Gastrocnemius medialis (tissue), 4 donors: Measurements from ENCODE around the gene NPIPB2. TPM values are rescaled to one million over a fixed set of nuclear protein-coding genes. Genes with fewer than 3 reads are reported as not detected.

Experiments used
- ATAC-seq, 2 donors: fragments of 150-250 bp; one replicate each; pipeline ENCODE4 v1.9.1; 2016
- DNase-seq, 2 donors: peaks; one replicate each; pipeline ENCODE4 v3.0.0-alpha.2; 2019
- H3K27ac ChIP-seq, 4 donors: fragments of 200-600 bp; sonication (generic); 1 replicate in 1 of 4; 2 replicates in 3 of 4; pipeline ENCODE4 v1.5.1; 2016 to 2018; ENCODE audit warnings: mild to moderate bottlenecking in 2 of 4, moderate library complexity in 1 of 4
- H3K27me3 ChIP-seq, 3 donors: fragments of 200-600 bp; sonication (generic) in 2 of 3; 1 replicate in 1 of 3; 2 replicates in 2 of 3; pipeline versions ENCODE4 v1.5.1 to v1.6.0; 2016 to 2019; ENCODE audit warnings: mild to moderate bottlenecking in 1 of 3, moderate library complexity in 1 of 3
- H3K36me3 ChIP-seq, 2 donors: fragments of 200-600 bp; sonication (generic) in 1 of 2; one replicate each; pipeline ENCODE4 v1.5.1; 2017 to 2018
- H3K4me1 ChIP-seq, 2 donors: fragments of 200-600 bp; sonication (generic) in 1 of 2; one replicate each; pipeline ENCODE4 v1.5.1; 2016 to 2017; ENCODE audit warnings: mild to moderate bottlenecking in 2 of 2
- H3K4me3 ChIP-seq, 4 donors: fragments of 200-600 bp; sonication (generic) in 3 of 4; 1 replicate in 1 of 4; 2 replicates in 3 of 4; pipeline ENCODE4 v1.5.1; 2016 to 2019; ENCODE audit warnings: mild to moderate bottlenecking in 2 of 4
- H3K9me3 ChIP-seq, 3 donors: fragments of 200-600 bp; sonication (generic) in 2 of 3; 1 replicate in 1 of 3; 2 replicates in 2 of 3; pipeline ENCODE4 v1.5.1; 2016 to 2019
- POLR2A ChIP-seq, 2 donors: fragments of 450-650 bp; IDR thresholded peaks; one replicate each; pipeline ENCODE4 v1.6.1; 2017; ENCODE audit warnings: antibody characterized with exemption in 2 of 2, mild to moderate bottlenecking in 2 of 2, moderate library complexity in 2 of 2
- in situ Hi-C, 4 donors: fragments of 200-750 bp; cut with MboI; loops; one replicate each; pipeline versions ENCODE4 v1.15.0 to v1.8.0; 2017; ENCODE audit warnings: low sequenced_read_pairs in 4 of 4
- intact Hi-C: fragments of 100-400 bp; cut with DNase I; formaldehyde crosslinking; loops from one replicate; pipeline ENCODE4 v1.15.1; 2023; ENCODE audit warnings: low total_unique reads
- total RNA-seq, 4 donors: library from RNA; depleted of rRNA; stranded (reverse); fragments of >200 nt; gene quantifications; one replicate each; pipeline versions ENCODE4 v1.1.0 to v1.2.3, GENCODE V29; 2016
- TF ChIP-seq, protein P1 (sequence below), 5 experiments: fragments of 450-650 bp in 3 of 5; fragments of 200-600 bp in 2 of 5; sonication (generic) in 2 of 5; IDR thresholded peaks in 4 of 5; conservative IDR thresholded peaks in 1 of 5; 1 replicate in 4 of 5; 2 replicates in 1 of 5; pipeline ENCODE4 v1.5.1; 2016 to 2019; ENCODE audit warnings: antibody characterized with exemption in 5 of 5, mild to moderate bottlenecking in 3 of 5, moderate library complexity in 3 of 5

NPIPB2 gene
- total RNA-seq, 4 donors from 2014 or later: 2.3 to 5.5 (median 4.1) TPM; not detected in 1

DNA sequence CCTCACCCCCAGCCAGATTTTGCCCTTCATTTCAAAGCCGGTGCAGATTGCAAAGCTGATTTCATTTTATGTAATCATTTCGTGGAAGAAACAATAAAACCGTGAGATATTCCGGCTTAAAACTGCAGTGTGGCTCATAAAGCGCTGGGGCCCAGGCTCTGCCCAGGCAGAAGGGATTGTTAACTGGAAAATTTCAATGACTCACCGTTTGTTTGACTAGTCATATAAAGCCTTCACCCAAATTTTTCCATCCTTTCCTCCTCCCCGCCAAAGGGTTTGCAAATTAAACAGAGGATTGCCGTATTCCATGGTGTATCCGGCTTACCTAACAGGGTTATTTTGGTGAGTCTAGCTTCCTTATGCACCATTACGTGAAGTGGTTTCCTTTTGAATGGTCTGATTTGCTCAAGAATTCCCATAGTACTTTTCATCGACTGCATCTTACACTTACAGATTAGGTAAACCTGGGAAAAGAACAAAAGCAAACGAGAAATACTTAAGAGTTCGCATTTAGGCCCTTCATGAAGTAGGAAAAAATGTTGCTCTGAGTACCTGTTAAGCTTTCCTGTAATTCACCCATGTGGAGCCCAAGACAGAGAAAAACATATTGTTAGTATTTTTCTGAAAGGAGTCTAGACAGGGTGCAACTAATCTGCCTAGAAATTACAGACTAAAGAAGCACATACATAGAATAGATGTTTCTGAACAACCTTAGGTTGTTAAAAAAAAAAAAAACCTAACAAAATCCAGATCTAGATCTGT, 25.1 kb downstream of the NPIPB2 start:
- no peaks in the 10 kb centered on the region for H3K9me3 ChIP-seq
- intact Hi-C loops (loop anchor here (1.0 to 10.0 kb wide), 7 partner anchors 60 to 972 kb away; partner anchors contain the start of genes CLEC16A, DEXI, SNN and SNX29), in situ Hi-C loops (loop anchor here in 1 of 4 donors (25.0 kb wide), 1 partner anchor 129 kb away; the partner anchor contains the start of gene ZC3H7A)
- H3K4me1 ChIP-seq: peaks cover 24 to 31% of the 10 kb centered on the region in 2 donors
- ATAC-seq (no peak), DNase-seq (no peak)
- H3K36me3 ChIP-seq: no peaks in the 10 kb centered on the region
- H3K4me3 ChIP-seq: peak overlapping the region; percentile 63 to 84 (median 82)
- H3K27me3 ChIP-seq: no peaks in the 10 kb centered on the region
- H3K27ac ChIP-seq: peak overlapping the region; percentile 66 to 97 (median 88)
- no peak for TF ChIP-seq POLR2A (IDR thresholded peaks at IDR 0.05)
- TF ChIP-seq, protein P1, sequence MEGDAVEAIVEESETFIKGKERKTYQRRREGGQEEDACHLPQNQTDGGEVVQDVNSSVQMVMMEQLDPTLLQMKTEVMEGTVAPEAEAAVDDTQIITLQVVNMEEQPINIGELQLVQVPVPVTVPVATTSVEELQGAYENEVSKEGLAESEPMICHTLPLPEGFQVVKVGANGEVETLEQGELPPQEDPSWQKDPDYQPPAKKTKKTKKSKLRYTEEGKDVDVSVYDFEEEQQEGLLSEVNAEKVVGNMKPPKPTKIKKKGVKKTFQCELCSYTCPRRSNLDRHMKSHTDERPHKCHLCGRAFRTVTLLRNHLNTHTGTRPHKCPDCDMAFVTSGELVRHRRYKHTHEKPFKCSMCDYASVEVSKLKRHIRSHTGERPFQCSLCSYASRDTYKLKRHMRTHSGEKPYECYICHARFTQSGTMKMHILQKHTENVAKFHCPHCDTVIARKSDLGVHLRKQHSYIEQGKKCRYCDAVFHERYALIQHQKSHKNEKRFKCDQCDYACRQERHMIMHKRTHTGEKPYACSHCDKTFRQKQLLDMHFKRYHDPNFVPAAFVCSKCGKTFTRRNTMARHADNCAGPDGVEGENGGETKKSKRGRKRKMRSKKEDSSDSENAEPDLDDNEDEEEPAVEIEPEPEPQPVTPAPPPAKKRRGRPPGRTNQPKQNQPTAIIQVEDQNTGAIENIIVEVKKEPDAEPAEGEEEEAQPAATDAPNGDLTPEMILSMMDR (IDR thresholded peaks at IDR 0.05 in 4 of 5, conservative IDR thresholded peaks at IDR 0.05 in 1 of 5): no peak

DNA sequence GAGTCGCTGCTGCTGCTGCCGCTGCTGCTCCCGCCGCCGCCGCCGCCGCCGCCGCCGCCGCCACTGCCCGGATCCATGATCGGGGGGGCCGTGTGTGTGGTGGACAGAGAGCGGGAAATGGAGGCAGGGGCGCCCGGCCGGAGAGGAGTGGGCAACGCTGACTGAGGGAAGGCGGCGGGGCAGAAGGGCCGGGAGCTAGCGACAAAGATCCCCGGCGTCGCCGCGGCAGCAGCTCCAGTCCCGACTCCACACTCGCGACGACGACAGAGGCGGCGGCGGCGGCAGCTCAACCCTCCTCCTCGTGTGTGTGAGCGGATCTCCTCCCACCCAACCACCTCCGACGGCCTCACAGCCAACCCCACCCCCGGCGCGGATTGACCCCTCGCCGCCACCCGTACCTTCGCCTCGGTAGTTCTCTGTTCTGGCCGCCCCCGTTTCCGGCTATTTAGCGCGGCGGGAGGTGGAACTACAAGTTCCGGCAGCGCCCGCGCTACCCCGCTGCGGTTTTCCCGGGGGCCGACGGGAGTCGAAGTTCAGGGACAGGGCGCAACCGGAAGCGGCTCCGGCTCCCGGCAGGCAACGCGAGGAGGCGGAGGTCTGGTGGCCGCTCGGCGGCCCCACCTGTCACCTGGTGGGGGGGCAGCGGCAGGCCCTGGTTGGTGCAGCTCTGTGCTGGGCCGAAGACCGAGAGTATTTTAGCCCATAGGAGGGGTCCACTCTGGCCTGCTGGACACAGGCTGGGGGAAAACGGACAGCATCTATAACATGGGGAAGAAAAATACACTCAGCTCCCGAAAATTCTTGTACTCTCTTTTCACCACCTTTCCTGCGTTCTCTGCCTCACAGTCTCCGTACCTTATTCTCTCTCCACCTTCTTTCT, 26.0 kb downstream of the NPIPB2 start, which contains the start of gene GSPT1:
Gene GSPT1, minus strand, starts transcription at position 313 of the 880 bp plus-strand sequence. Its CDS starts 236 bp downstream, at position 77.
- peak within 1 kb of the TSS; percentile 81 to 89 (median 84) for H3K4me3 ChIP-seq
- H3K36me3 ChIP-seq: no peaks in the 10 kb centered on the region
- peak; percentile 93 to 96 for TF ChIP-seq POLR2A (IDR thresholded peaks at IDR 0.05)
- TF ChIP-seq, protein P1 (IDR thresholded peaks at IDR 0.05 in 4 of 5, conservative IDR thresholded peaks at IDR 0.05 in 1 of 5): peak in 4 of 5 experiments; percentile 17 to 58 (median 24)
- DNase-seq: peak; percentile 99
- H3K9me3 ChIP-seq: no peaks in the 10 kb centered on the region
- H3K4me1 ChIP-seq: peaks cover 29 to 34% of the 10 kb centered on the region in 2 donors
- ATAC-seq: peak; percentile 94 to 97
- intact Hi-C loops: loop anchor here (1.0 to 10.0 kb wide), 7 partner anchors 60 to 971 kb away; partner anchors contain the start of genes CLEC16A, DEXI, SNN and SNX29
- H3K27me3 ChIP-seq: no peaks in the 10 kb centered on the region
- in situ Hi-C loops: loop anchor here in 1 of 4 donors (25.0 kb wide), 1 partner anchor 129 kb away; the partner anchor contains the start of gene ZC3H7A
- peak within 1 kb of the TSS; percentile 92 to 99 (median 96) for H3K27ac ChIP-seq

DNA sequence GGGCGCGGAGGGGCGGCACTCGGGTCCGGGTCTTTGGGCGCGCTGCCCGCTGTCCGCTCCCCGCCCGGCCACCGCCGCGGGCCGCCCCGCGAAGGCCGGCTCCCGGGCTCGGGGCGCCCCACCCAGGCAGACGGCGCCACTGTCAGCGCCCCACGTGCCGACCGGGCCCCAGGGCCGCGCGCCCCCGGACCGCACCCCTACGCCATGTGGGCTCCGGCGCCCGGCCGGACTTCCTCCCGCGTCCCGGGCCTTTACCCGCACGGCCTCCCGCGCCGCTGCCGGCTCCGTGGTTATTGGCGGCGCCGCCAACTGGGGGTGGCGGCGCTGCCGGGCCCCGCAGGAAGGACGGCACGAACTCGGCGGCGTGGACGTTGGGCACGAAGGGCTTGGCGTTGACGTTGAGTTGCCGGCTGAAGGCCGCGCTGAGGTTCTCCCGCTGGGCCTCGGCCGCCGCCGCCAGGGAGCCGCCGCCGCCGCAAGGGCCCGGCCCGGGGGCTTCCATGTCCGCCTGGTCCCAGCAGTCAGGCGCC, 26.7 kb downstream of the NPIPB2 start:
- ATAC-seq: peak; percentile 29 to 34
- Histone ChIP-seq H3K27me3 (no peaks in the 10 kb centered on the region), H3K27ac (peak overlapping the region; percentile 92 to 99 (median 96)), H3K9me3 (no peaks in the 10 kb centered on the region), H3K4me3 (peak overlapping the region; percentile 81 to 89 (median 84)), H3K36me3 (no peaks in the 10 kb centered on the region), H3K4me1 (peaks cover 36 to 39% of the 10 kb centered on the region in 2 donors)
- intact Hi-C loops (loop anchor here (5.0 to 10.0 kb wide), 4 partner anchors 170 to 970 kb away; partner anchors contain the start of genes CLEC16A, DEXI, SNN and TXNDC11), in situ Hi-C loops (loop anchor here in 1 of 4 donors (25.0 kb wide), 1 partner anchor 128 kb away; the partner anchor contains the start of gene ZC3H7A)
- peak; percentile 10 to 16 for DNase-seq
- TF ChIP-seq POLR2A (IDR thresholded peaks at IDR 0.05): no peak
- TF ChIP-seq, protein P1 (IDR thresholded peaks at IDR 0.05 in 4 of 5, conservative IDR thresholded peaks at IDR 0.05 in 1 of 5): no peak
